ENCODE measurements around the gene AGBL3. TPM values are rescaled to one million over a fixed set of nuclear protein-coding genes. Genes with fewer than 3 reads are reported as not detected.

The AGBL3 gene
- total and polyA plus RNA-seq, 9 of the 15 experiments (the other 6 are each of a cell fraction or from before 2014, with no cell fraction given), result 0.54 to 2.9 (median 1.7) TPM

DNA sequence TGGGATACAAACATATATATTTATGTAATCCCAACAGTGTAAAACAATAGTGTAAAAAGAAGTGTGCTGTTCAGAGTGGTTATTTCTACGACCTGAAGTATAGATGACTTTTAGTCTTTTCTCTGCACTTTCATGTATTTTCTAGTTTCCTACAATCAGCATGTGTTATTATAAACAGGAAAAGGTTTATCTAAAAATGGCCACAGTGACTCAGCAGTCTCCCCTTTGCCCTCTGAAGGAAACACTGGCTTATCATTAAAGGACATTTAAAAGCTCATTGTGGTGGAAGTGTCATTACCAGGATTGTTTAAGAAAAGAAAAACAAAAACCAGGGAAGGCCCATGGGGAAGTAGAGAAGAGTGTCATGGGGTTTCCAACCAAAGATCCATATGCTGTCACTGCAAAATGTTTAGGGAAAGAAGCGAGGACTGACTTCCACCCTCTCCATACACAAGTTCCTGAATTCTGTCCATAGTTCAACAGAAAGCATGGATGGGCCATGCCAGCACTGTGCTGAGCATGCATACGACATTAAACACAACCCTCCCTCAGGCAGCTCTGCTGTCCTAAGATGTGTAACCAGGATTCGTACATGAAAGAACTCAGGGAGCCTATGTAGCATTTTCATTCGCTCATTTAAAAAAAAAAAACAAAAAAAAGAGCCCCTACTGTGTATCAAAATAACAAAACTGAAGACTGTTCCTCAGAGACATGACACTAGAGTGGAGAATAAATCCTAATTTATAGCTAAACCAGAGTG, 174.0 kb downstream of the AGBL3 start (continued):
- TF ChIP-seq, protein P1, sequence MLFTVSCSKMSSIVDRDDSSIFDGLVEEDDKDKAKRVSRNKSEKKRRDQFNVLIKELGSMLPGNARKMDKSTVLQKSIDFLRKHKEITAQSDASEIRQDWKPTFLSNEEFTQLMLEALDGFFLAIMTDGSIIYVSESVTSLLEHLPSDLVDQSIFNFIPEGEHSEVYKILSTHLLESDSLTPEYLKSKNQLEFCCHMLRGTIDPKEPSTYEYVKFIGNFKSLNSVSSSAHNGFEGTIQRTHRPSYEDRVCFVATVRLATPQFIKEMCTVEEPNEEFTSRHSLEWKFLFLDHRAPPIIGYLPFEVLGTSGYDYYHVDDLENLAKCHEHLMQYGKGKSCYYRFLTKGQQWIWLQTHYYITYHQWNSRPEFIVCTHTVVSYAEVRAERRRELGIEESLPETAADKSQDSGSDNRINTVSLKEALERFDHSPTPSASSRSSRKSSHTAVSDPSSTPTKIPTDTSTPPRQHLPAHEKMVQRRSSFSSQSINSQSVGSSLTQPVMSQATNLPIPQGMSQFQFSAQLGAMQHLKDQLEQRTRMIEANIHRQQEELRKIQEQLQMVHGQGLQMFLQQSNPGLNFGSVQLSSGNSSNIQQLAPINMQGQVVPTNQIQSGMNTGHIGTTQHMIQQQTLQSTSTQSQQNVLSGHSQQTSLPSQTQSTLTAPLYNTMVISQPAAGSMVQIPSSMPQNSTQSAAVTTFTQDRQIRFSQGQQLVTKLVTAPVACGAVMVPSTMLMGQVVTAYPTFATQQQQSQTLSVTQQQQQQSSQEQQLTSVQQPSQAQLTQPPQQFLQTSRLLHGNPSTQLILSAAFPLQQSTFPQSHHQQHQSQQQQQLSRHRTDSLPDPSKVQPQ (CRISPR knock-in tag; IDR thresholded peaks at IDR 0.05; ENCODE audit: borderline replicate concordance), result no peak
- TF ChIP-seq FOXK1 (CRISPR knock-in tag; IDR thresholded peaks at IDR 0.05; ENCODE audit: borderline replicate concordance) (no peak), ZNF174 (CRISPR knock-in tag; IDR thresholded peaks at IDR 0.05) (no peak), HNRNPLL (IDR thresholded peaks at IDR 0.05; ENCODE audit: low read depth, low read length, poor library complexity, severe bottlenecking) (no peak), HMG20B (CRISPR knock-in tag; IDR thresholded peaks at IDR 0.05) (no peak), HLTF (IDR thresholded peaks at IDR 0.05) (no peak), SIN3B (IDR thresholded peaks at IDR 0.05; ENCODE audit: low read depth) (no peak), ZSCAN29 (IDR thresholded peaks at IDR 0.05) (no peak), ZNF184 (CRISPR knock-in tag; IDR thresholded peaks at IDR 0.05) (no peak), JUND (IDR thresholded peaks at IDR 0.05; ENCODE audit: borderline replicate concordance, low read depth, low read length) (peak; percentile 95), JUND (tag; IDR thresholded peaks at IDR 0.05; ENCODE audit: borderline replicate concordance, low read depth, low read length) (peak; percentile 89; the same call in 1 of the 3 replicates), TAL1 (IDR thresholded peaks at IDR 0.05) (no peak; the same call in 1 of the 2 replicates), STAG1 (CRISPR knock-in tag; IDR thresholded peaks at IDR 0.05; ENCODE audit: borderline replicate concordance) (no peak), CCAR2 (IDR thresholded peaks at IDR 0.05; ENCODE audit: low read depth, low read length) (no peak), FOXM1 (IDR thresholded peaks at IDR 0.05; ENCODE audit: low read depth) (peak; percentile 67), FOXM1 (CRISPR knock-in tag; IDR thresholded peaks at IDR 0.05; ENCODE audit: low read depth) (0 out of 2 replicates have a peak, but pooled peaks have one; percentile 60), SNRNP70 (optimal IDR thresholded peaks at IDR 0.05; ENCODE audit: low read depth, low read length) (no peak), KLF10 (CRISPR knock-in tag; IDR thresholded peaks at IDR 0.05) (peak; percentile 80; the same call in 1 of the 2 replicates), ZNF79 (CRISPR knock-in tag; IDR thresholded peaks at IDR 0.05; ENCODE audit: low read depth) (0 out of 2 replicates have a peak, but pooled peaks have one; percentile 10), ZNF695 (CRISPR knock-in tag; IDR thresholded peaks at IDR 0.05) (no peak), EHMT2 (IDR thresholded peaks at IDR 0.05) (peak; percentile 80), ZNF282 (CRISPR knock-in tag; IDR thresholded peaks at IDR 0.05) (no peak), ZNF57 (CRISPR knock-in tag; IDR thresholded peaks at IDR 0.05) (no peak)
- TF ChIP-seq, protein P2, sequence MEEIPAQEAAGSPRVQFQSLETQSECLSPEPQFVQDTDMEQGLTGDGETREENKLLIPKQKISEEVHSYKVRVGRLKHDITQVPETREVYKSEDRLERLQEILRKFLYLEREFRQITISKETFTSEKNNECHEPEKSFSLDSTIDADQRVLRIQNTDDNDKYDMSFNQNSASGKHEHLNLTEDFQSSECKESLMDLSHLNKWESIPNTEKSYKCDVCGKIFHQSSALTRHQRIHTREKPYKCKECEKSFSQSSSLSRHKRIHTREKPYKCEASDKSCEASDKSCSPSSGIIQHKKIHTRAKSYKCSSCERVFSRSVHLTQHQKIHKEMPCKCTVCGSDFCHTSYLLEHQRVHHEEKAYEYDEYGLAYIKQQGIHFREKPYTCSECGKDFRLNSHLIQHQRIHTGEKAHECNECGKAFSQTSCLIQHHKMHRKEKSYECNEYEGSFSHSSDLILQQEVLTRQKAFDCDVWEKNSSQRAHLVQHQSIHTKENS (CRISPR knock-in tag; IDR thresholded peaks at IDR 0.05), result no peak
